Measurements from ENCODE around the gene PRLH. TPM values are rescaled to one million over a fixed set of nuclear protein-coding genes. Genes with fewer than 3 reads are reported as not detected.

The PRLH gene
- total RNA-seq, 5 donors from 2014 or later (not counting 1 experiment from before 2014, with no cell fraction given): not detected

DNA sequence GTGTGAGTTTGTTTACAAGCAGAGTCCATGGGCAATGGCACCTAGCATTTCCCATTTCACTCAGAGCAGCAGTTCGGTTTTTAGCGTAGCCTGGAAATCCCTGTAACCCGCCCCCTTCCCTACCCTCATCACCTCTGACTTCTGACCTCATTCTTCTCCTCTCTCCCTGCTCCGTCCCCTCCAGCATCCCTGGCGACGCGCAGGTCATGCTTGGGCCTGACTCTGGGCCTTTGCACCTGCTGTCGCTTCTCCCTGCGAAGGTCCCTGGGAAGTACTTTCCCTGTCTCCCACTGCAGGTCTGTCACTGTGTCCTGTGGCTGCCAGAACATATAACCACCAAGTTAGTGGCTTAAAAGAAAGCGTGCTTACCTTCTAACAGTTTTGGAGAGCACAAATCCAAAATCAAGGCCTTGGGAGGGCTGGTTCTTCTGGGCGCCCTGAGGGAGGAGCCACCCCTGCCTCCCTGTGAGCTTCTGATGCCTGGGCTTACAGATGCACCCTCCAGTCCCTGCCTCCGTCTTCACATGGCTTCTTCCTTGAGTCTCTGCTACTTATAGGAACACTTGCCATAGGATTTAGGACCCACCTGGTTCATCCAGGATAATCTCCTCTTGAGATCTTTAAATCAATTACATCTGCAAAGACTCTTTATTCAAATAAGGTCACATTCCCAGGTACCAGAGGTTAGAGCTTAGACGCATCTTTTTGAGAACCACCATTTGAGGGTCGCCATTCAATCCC is 32.3 kb downstream of the PRLH start:
- no peak for DNase-seq
- ChIA-PET POLR2A (no interaction called here), CTCF (no interaction called here)
- Mint-ChIP-seq H3K9me3 (no peaks in the 10 kb centered on the region), H3K4me1 (peaks cover 12 to 29% (median 13%) of the 10 kb centered on the region in 3 donors), H3K27me3 (no peaks in the 10 kb centered on the region), H3K27ac (peak overlapping the region in 1 of 2 donors; percentile 32), H3K4me3 (no peak overlapping the region), H3K36me3 (no peaks in the 10 kb centered on the region)
- Histone ChIP-seq H3K4me1 (ENCODE audit: control insufficient read depth in 1 of 2, extremely low read depth in 1 of 2, insufficient read depth in 2 of 2, low read length in 2 of 2) (peaks cover 7 to 14% of the 10 kb centered on the region in 2 experiments), H3K9me3 (no peaks in the 10 kb centered on the region), H3K36me3 (ENCODE audit: control insufficient read depth in 2 of 2, extremely low read depth in 1 of 2, insufficient read depth in 1 of 2, low read length in 1 of 2) (no peaks in the 10 kb centered on the region), H3K27ac (ENCODE audit: low read length) (no peak overlapping the region), H3K27me3 (replicated peaks in 1 of 2; ENCODE audit: control insufficient read depth in 2 of 2, extremely low read depth in 1 of 2, insufficient read depth in 2 of 2, low read length in 1 of 2) (no peaks in the 10 kb centered on the region), H3K4me3 (ENCODE audit: control insufficient read depth in 1 of 2, extremely low read depth in 1 of 2, low read length in 1 of 2) (no peak overlapping the region)
- WGBS (ENCODE audit: insufficient coverage): 91% methylated on average over 14 of the region's 14 CpGs
- no peak for ATAC-seq (replicated peaks in 1 of 4)

DNA sequence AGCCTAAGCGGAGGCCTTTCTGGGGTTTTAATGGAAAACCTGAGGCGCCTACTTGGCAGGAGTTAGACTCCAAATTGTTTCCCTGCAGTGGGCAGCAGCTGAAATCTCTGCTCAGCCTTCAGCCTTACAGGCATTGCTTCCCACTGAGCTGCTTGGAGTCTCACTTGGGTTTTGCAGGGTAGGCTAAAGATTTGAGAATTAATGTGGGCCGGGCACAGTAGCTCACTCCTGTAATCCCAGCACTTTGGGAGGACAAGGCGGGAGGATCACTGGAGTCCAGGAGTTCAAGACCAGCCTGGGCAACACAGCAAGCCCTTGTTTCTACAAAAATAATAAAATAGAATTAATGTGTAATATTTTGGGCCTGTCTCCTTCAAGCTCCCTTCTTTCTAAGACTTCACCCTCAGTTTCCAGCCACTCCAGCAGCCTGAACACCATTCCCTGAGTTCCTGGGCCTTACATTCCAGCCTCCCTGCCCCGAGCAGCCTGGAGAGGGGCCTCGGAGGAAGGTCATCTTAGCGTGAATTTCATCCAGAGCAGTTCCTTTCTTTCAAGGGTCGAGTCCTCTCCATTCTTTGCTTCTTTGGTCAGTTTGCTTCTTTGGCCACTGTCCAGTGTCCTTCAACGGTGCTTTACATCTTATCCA is 33.2 kb downstream of the PRLH start:
- H3K27ac ChIP-seq (ENCODE audit: low read length): no peak overlapping the region
- no peaks in the 10 kb centered on the region for H3K27me3 ChIP-seq (replicated peaks in 1 of 2; ENCODE audit: control insufficient read depth in 2 of 2, extremely low read depth in 1 of 2, insufficient read depth in 2 of 2, low read length in 1 of 2)
- H3K36me3 ChIP-seq (ENCODE audit: control insufficient read depth in 2 of 2, extremely low read depth in 1 of 2, insufficient read depth in 1 of 2, low read length in 1 of 2): no peaks in the 10 kb centered on the region
- POLR2A ChIA-PET: no interaction called here
- H3K4me1 ChIP-seq (ENCODE audit: control insufficient read depth in 1 of 2, extremely low read depth in 1 of 2, insufficient read depth in 2 of 2, low read length in 2 of 2): peaks cover 8 to 23% of the 10 kb centered on the region in 2 experiments
- H3K9me3 ChIP-seq: no peaks in the 10 kb centered on the region
- no peak overlapping the region for H3K4me3 ChIP-seq (ENCODE audit: control insufficient read depth in 1 of 2, extremely low read depth in 1 of 2, low read length in 1 of 2)
- ATAC-seq (replicated peaks in 1 of 4) (no peak), DNase-seq (no peak)
- no peak overlapping the region for H3K27ac Mint-ChIP-seq
- no peaks in the 10 kb centered on the region for H3K9me3 Mint-ChIP-seq
- peaks cover 18 to 35% (median 18%) of the 10 kb centered on the region in 3 donors for H3K4me1 Mint-ChIP-seq
- CTCF ChIA-PET: no interaction called here
- H3K27me3 Mint-ChIP-seq: no peaks in the 10 kb centered on the region
- no peak overlapping the region for H3K4me3 Mint-ChIP-seq
- no peaks in the 10 kb centered on the region for H3K36me3 Mint-ChIP-seq
- 83% methylated on average over 6 of the region's 9 CpGs for WGBS (ENCODE audit: insufficient coverage)

DNA sequence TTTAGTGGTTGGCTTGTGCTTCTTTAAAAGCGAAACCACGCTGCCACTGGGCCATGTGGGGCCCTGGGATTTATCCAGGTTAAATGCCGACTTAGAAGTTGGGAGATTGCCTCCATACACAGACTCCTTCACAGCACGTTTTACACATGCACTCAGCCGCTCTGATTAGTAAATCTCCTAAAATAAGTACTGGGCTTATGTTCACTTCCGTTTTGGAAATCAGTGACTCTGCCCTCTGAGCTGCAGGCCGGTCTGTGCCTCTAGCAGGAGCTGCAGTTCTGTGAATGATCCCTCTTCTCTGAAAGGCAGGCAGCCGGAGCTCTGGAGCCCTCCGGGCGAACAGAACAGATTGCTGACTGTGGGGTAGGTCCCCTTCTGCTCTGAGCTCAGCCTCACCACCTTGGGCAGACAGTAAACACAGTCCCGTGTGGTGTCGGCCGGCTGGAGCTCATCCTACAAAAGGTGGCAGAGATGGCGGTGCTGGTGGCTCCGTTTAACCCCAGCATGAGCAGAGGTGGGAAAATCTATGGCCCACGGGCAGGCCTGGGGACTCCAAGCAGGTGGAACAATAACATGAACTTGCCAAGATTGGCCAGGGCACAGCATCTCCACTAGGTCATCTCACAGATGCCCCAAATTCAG is 34.0 kb downstream of the PRLH start:
- H3K36me3 Mint-ChIP-seq: no peaks in the 10 kb centered on the region
- Histone ChIP-seq H3K9me3 (no peaks in the 10 kb centered on the region), H3K27me3 (replicated peaks in 1 of 2; ENCODE audit: control insufficient read depth in 2 of 2, extremely low read depth in 1 of 2, insufficient read depth in 2 of 2, low read length in 1 of 2) (no peaks in the 10 kb centered on the region), H3K4me1 (ENCODE audit: control insufficient read depth in 1 of 2, extremely low read depth in 1 of 2, insufficient read depth in 2 of 2, low read length in 2 of 2) (peaks cover 8 to 28% of the 10 kb centered on the region in 2 experiments), H3K36me3 (ENCODE audit: control insufficient read depth in 2 of 2, extremely low read depth in 1 of 2, insufficient read depth in 1 of 2, low read length in 1 of 2) (no peaks in the 10 kb centered on the region), H3K27ac (ENCODE audit: low read length) (no peak overlapping the region), H3K4me3 (ENCODE audit: control insufficient read depth in 1 of 2, extremely low read depth in 1 of 2, low read length in 1 of 2) (no peak overlapping the region)
- ATAC-seq (replicated peaks in 1 of 4) (no peak), DNase-seq (no peak)
- POLR2A ChIA-PET: no interaction called here
- H3K27ac Mint-ChIP-seq: no peak overlapping the region
- CTCF ChIA-PET: no interaction called here
- H3K27me3 Mint-ChIP-seq: no peaks in the 10 kb centered on the region
- 90% methylated on average over 10 of the region's 16 CpGs for WGBS (ENCODE audit: insufficient coverage)
- H3K4me1 Mint-ChIP-seq: peaks cover 21 to 35% (median 23%) of the 10 kb centered on the region in 3 donors
- H3K4me3 Mint-ChIP-seq: no peak overlapping the region
- no peaks in the 10 kb centered on the region for H3K9me3 Mint-ChIP-seq

GRCh38 chr2:237601453-237602116 is 35.2 kb downstream of the PRLH start:
- ATAC-seq (replicated peaks in 1 of 4) (no peak), DNase-seq (no peak)
- Histone ChIP-seq H3K9me3 (no peaks in the 10 kb centered on the region), H3K27me3 (replicated peaks in 1 of 2; ENCODE audit: control insufficient read depth in 2 of 2, extremely low read depth in 1 of 2, insufficient read depth in 2 of 2, low read length in 1 of 2) (peaks cover 0 to 3% of the 10 kb centered on the region in 2 experiments), H3K36me3 (ENCODE audit: control insufficient read depth in 2 of 2, extremely low read depth in 1 of 2, insufficient read depth in 1 of 2, low read length in 1 of 2) (no peaks in the 10 kb centered on the region), H3K4me3 (ENCODE audit: control insufficient read depth in 1 of 2, extremely low read depth in 1 of 2, low read length in 1 of 2) (no peak overlapping the region), H3K27ac (ENCODE audit: low read length) (no peak overlapping the region), H3K4me1 (ENCODE audit: control insufficient read depth in 1 of 2, extremely low read depth in 1 of 2, insufficient read depth in 2 of 2, low read length in 2 of 2) (peaks cover 8 to 28% of the 10 kb centered on the region in 2 experiments)
- H3K4me1 Mint-ChIP-seq: peaks cover 22 to 35% (median 24%) of the 10 kb centered on the region in 3 donors
- H3K9me3 Mint-ChIP-seq: no peaks in the 10 kb centered on the region
- CTCF ChIA-PET: no interaction called here
- no peaks in the 10 kb centered on the region for H3K36me3 Mint-ChIP-seq
- 89% methylated on average over 14 of the region's 14 CpGs for WGBS (ENCODE audit: insufficient coverage)
- no peak overlapping the region for H3K4me3 Mint-ChIP-seq
- POLR2A ChIA-PET: interaction anchor here in 1 of 2 donors (0.8 kb wide), 1 partner anchor 87 kb away, joined by 13 read pairs; no protein-coding TSS in a partner anchor
- peak overlapping the region in 1 of 2 donors; percentile 17 for H3K27ac Mint-ChIP-seq
- H3K27me3 Mint-ChIP-seq: no peaks in the 10 kb centered on the region

GRCh38 chr2:237602409-237602808 is 36.0 kb downstream of the PRLH start:
- Mint-ChIP-seq H3K27ac (peak overlapping the region in 1 of 2 donors; percentile 94), H3K9me3 (no peaks in the 10 kb centered on the region), H3K4me3 (no peak overlapping the region), H3K36me3 (no peaks in the 10 kb centered on the region), H3K27me3 (no peaks in the 10 kb centered on the region), H3K4me1 (peaks cover 22 to 34% (median 24%) of the 10 kb centered on the region in 3 donors)
- H3K9me3 ChIP-seq: no peaks in the 10 kb centered on the region
- no peak for DNase-seq
- 96% methylated on average over 4 of the region's 7 CpGs for WGBS (ENCODE audit: insufficient coverage)
- CTCF ChIA-PET: no interaction called here
- H3K4me3 ChIP-seq (ENCODE audit: control insufficient read depth in 1 of 2, extremely low read depth in 1 of 2, low read length in 1 of 2): no peak overlapping the region
- peaks cover 0 to 3% of the 10 kb centered on the region in 2 experiments for H3K27me3 ChIP-seq (replicated peaks in 1 of 2; ENCODE audit: control insufficient read depth in 2 of 2, extremely low read depth in 1 of 2, insufficient read depth in 2 of 2, low read length in 1 of 2)
- POLR2A ChIA-PET: no interaction called here
- H3K36me3 ChIP-seq (ENCODE audit: control insufficient read depth in 2 of 2, extremely low read depth in 1 of 2, insufficient read depth in 1 of 2, low read length in 1 of 2): no peaks in the 10 kb centered on the region
- H3K27ac ChIP-seq (ENCODE audit: low read length): no peak overlapping the region
- no peak for ATAC-seq (replicated peaks in 1 of 4)
- peaks cover 8 to 28% of the 10 kb centered on the region in 2 experiments for H3K4me1 ChIP-seq (ENCODE audit: control insufficient read depth in 1 of 2, extremely low read depth in 1 of 2, insufficient read depth in 2 of 2, low read length in 2 of 2)
